ENCODE measurements around the gene PIBF1. TPM values are rescaled to one million over a fixed set of nuclear protein-coding genes. Genes with fewer than 3 reads are reported as not detected.

The PIBF1 gene
- total RNA-seq: 10 to 100 TPM; 11.4 to 21.1 (median 13.5) TPM

GRCh38 chr13:72781451-72782439, at the start of gene PIBF1, which contains the start of gene DIS3:
PIBF1 (plus strand) TSS chr13:72782133; CDS start chr13:72783470, 1,337 bp downstream.
DIS3 (minus strand) TSS chr13:72781900; CDS start chr13:72781832, 68 bp downstream.
- TF ChIP-seq CTCF (IDR thresholded peaks at IDR 0.05): no peak
- peak in 1 of 2 donors; percentile 21 for TF ChIP-seq POLR2A (IDR thresholded peaks at IDR 0.05)
- intact Hi-C loops (cut with DNase I; ENCODE audit: low total_unique reads): no loop called here
- peak within 1 kb of the TSS; percentile 91 for H3K4me3 ChIP-seq (ENCODE audit: low read depth, poor library complexity, severe bottlenecking)
- 1% methylated on average over 57 to 65 of the region's 81 CpGs for WGBS, 2 donors
- DNase-seq (ENCODE audit: low spot score in 2 of 2): peak; percentile 98 to 99

- 95 to 96% methylated on average over 3 of the region's 3 CpGs for WGBS, 2 donors
- intact Hi-C loops (cut with DNase I; ENCODE audit: low total_unique reads): no loop called here
- TF ChIP-seq POLR2A (IDR thresholded peaks at IDR 0.05) (no peak), CTCF (IDR thresholded peaks at IDR 0.05) (no peak)
- no peak for DNase-seq (ENCODE audit: low spot score in 2 of 2)
- no peak overlapping the region for H3K4me3 ChIP-seq (ENCODE audit: low read depth, poor library complexity, severe bottlenecking)
Measured at GRCh38 chr13:72737033-72737432, 44.9 kb upstream of the PIBF1 start.

- no peak for TF ChIP-seq CTCF (IDR thresholded peaks at IDR 0.05)
- TF ChIP-seq POLR2A (IDR thresholded peaks at IDR 0.05): no peak
- DNase-seq (ENCODE audit: low spot score in 2 of 2): no peak
- H3K4me3 ChIP-seq (ENCODE audit: low read depth, poor library complexity, severe bottlenecking): no peak overlapping the region
- intact Hi-C loops (cut with DNase I; ENCODE audit: low total_unique reads): no loop called here
- WGBS, 2 donors: 87 to 88% methylated on average over 1 of the region's 1 CpG
Measured at GRCh38 chr13:72740015-72740414, 41.9 kb upstream of the PIBF1 start.

- no peak for TF ChIP-seq POLR2A (IDR thresholded peaks at IDR 0.05)
- TF ChIP-seq CTCF (IDR thresholded peaks at IDR 0.05): no peak
- no peak overlapping the region for H3K4me3 ChIP-seq (ENCODE audit: low read depth, poor library complexity, severe bottlenecking)
- WGBS, 2 donors: 77 to 84% methylated on average over 1 of the region's 1 CpG
- intact Hi-C loops (cut with DNase I; ENCODE audit: low total_unique reads): no loop called here
- no peak for DNase-seq (ENCODE audit: low spot score in 2 of 2)
Measured at GRCh38 chr13:72745260-72745659, 36.7 kb upstream of the PIBF1 start.

GRCh38 chr13:72751220-72751619, 30.7 kb upstream of the PIBF1 start:
- no peak for TF ChIP-seq POLR2A (IDR thresholded peaks at IDR 0.05)
- no peak for TF ChIP-seq CTCF (IDR thresholded peaks at IDR 0.05)
- intact Hi-C loops (cut with DNase I; ENCODE audit: low total_unique reads): no loop called here
- H3K4me3 ChIP-seq (ENCODE audit: low read depth, poor library complexity, severe bottlenecking): no peak overlapping the region
- DNase-seq (ENCODE audit: low spot score in 2 of 2): no peak

Measured in lower leg skin (tissue), 4 donors.